Endothelial cell of umbilical vein (primary cell): ENCODE data around the gene SMC1A. TPM values are rescaled to one million over a fixed set of nuclear protein-coding genes. Genes with fewer than 3 reads are reported as not detected.

ENCODE experiments used
- BruUV-seq: library from RNA; stranded (reverse); fragments of 400-500 nt; replicated peaks from 2 replicates; lab custom pipeline; 2021; lab: Mats Ljungman, UMichigan
- CTCF ChIA-PET: fragments of 300-600, 350-600 bp; sonication (Branson Sonifier 250); formaldehyde crosslinking; loops from one replicate; lab custom pipeline; 2021; ENCODE audit warnings: antibody characterized with exemption, inconsistent platforms; lab: Charles Lee
- POLR2A ChIA-PET: fragments of 300-600, 350-600 bp; sonication (Branson Sonifier 250); formaldehyde crosslinking; loops from one replicate; lab custom pipeline; 2021; ENCODE audit warnings: antibody characterized with exemption, inconsistent platforms; lab: Charles Lee
- DNase-seq: peaks from one replicate; pipeline ENCODE4 v3.0.0-alpha.2; 2011; ENCODE audit warnings: low read depth, low spot score
- FAIRE-seq: peaks from 2 replicates; lab custom pipeline; 2011; peaks lifted over from hg19 to GRCh38; lab: Jason Lieb, UNC
- H2AFZ ChIP-seq: 2 replicates; pipeline ENCODE4 v1.6.0; 2012; ENCODE audit warnings: low read depth, low read length, control low read depth, inconsistent platforms
- H3K27ac ChIP-seq: 2 replicates; pipeline ENCODE4 v1.5.1; 2011; ENCODE audit warnings: low read depth, mild to moderate bottlenecking, control low read depth, low read length, moderate library complexity; ENCODE audit not compliant: insufficient read depth
- H3K27me3 ChIP-seq, 2 experiments: 2 replicates each; pipeline versions ENCODE4 v1.6.0 to v1.6.1; 2011; ENCODE audit warnings: low read length in 2 of 2, mixed read lengths in 1 of 2; ENCODE audit not compliant: control insufficient read depth in 2 of 2, insufficient read depth in 2 of 2
- H3K36me3 ChIP-seq, 2 experiments: 2 replicates in 1 of 2; 3 replicates in 1 of 2; pipeline ENCODE4 v1.5.1; 2011; ENCODE audit warnings: low read length in 2 of 2, mild to moderate bottlenecking in 1 of 2, moderate library complexity in 1 of 2; ENCODE audit not compliant: control insufficient read depth in 2 of 2, insufficient read depth in 2 of 2; ENCODE audit errors: extremely low read depth in 1 of 2
- H3K4me1 ChIP-seq: 3 replicates; pipeline ENCODE4 v1.5.1; 2011; ENCODE audit warnings: mild to moderate bottlenecking, low read length; ENCODE audit not compliant: control insufficient read depth, insufficient read depth; ENCODE audit errors: extremely low read depth
- H3K4me2 ChIP-seq: 2 replicates; pipeline ENCODE4 v1.6.1; 2011; ENCODE audit warnings: low read length, control low read depth, mixed read lengths; ENCODE audit not compliant: insufficient read depth
- H3K4me3 ChIP-seq, 3 experiments: fragments of 200-600 bp in 1 of 3; sonication (generic), shearing (Covaris generic) in 1 of 3; replicated peaks in 1 of 3; 2 replicates each; pipeline ENCODE4 v1.5.1; 2011 to 2016; ENCODE audit warnings: control low read depth in 3 of 3, low read length in 3 of 3, mild to moderate bottlenecking in 2 of 3, inconsistent platforms in 1 of 3, low read depth in 1 of 3, moderate library complexity in 1 of 3; ENCODE audit not compliant: insufficient read depth in 1 of 3
- H3K79me2 ChIP-seq: 2 replicates; pipeline ENCODE4 v1.6.0; 2012; ENCODE audit warnings: low read length, inconsistent platforms; ENCODE audit not compliant: control insufficient read depth, insufficient read depth
- H3K9ac ChIP-seq: replicated peaks from 2 replicates; pipeline ENCODE3; 2011; ENCODE audit warnings: low read length, control low read depth; ENCODE audit not compliant: insufficient read depth; ENCODE audit errors: extremely low read depth
- H3K9me1 ChIP-seq: replicated peaks from 3 replicates; pipeline ENCODE4 v1.6.0; 2011; ENCODE audit warnings: mild to moderate bottlenecking, low read length; ENCODE audit not compliant: control insufficient read depth, insufficient read depth; ENCODE audit errors: extremely low read depth
- H3K9me3 ChIP-seq: replicated peaks from 2 replicates; pipeline ENCODE4 v1.5.1; 2012; ENCODE audit warnings: low read length, inconsistent platforms; ENCODE audit not compliant: control insufficient read depth, insufficient read depth
- H4K20me1 ChIP-seq: replicated peaks from 2 replicates; pipeline ENCODE3; 2011; ENCODE audit warnings: mild to moderate bottlenecking, low read length; ENCODE audit not compliant: control insufficient read depth, insufficient read depth; ENCODE audit errors: extremely low read depth
- CTCF ChIP-seq, 2 donors: IDR thresholded peaks; 1 replicate in 1 of 2; 2 replicates in 1 of 2; pipeline ENCODE4 v1.5.1; 2011; ENCODE audit warnings: low read length in 2 of 2, mild to moderate bottlenecking in 2 of 2, moderate library complexity in 2 of 2, control low read depth in 1 of 2, inconsistent platforms in 1 of 2, low read depth in 1 of 2; ENCODE audit not compliant: insufficient read depth in 1 of 2; ENCODE audit errors: extremely low read depth in 1 of 2
- JUN ChIP-seq: IDR thresholded peaks from 2 replicates; pipeline ENCODE4 v1.6.1; 2011; ENCODE audit warnings: borderline replicate concordance, low read depth; ENCODE audit not compliant: insufficient read length, insufficient read depth
- dilution Hi-C: fragments of 300-500 bp; cut with MboI; formaldehyde crosslinking; loops from one replicate; pipeline ENCODE4 v1.15.0; 2019; ENCODE audit warnings: low sequenced_read_pairs; ENCODE audit not compliant: extremely low pct_ligation_motif_present
- intact Hi-C: fragments of 100-400 bp; cut with micrococcal nuclease; formaldehyde crosslinking; loops from one replicate; pipeline ENCODE4 v1.10.0; 2022
- polyA plus RNA-seq, 4 experiments: library from polyadenylated mRNA; depleted of rRNA in 3 of 4; stranded (reverse) in 3 of 4; unstranded in 1 of 4; fragments of >200 nt; gene quantifications; 2 replicates each; pipeline versions ENCODE4 v1.2.1 to v1.2.3, GENCODE V29; 2011 to 2012; ENCODE audit warnings: missing spikeins in 1 of 4
- total RNA-seq: library from RNA; stranded (reverse); gene quantifications from 2 replicates; pipeline ENCODE4 v1.2.3, GENCODE V29; 2021

Gene SMC1A
- total and polyA plus RNA-seq, 2 donors (not counting 3 experiments of a cell fraction or from before 2014, with no cell fraction given), result 15.4 to 75.9 TPM

- H3K4me2 ChIP-seq, result no peak overlapping the region
- dilution Hi-C loops, result no loop called here
- no peak overlapping the region for H2AFZ ChIP-seq
- intact Hi-C loops, result no loop called here
- TF ChIP-seq JUN, result no peak
- TF ChIP-seq CTCF (IDR thresholded peaks at IDR 0.05; ENCODE audit: extremely low read depth in 1 of 2, insufficient read depth in 1 of 2, low read depth in 1 of 2, low read length in 2 of 2), result peak; percentile 63 to 78
- peak; percentile 48 for DNase-seq
- no peak overlapping the region for H3K9ac ChIP-seq
- no peak overlapping the region for H3K4me3 ChIP-seq
- H3K36me3 ChIP-seq, result peaks cover 0 to 9% of the 10 kb centered on the region in 2 experiments
- no peaks in the 10 kb centered on the region for H3K9me3 ChIP-seq
- H3K9me1 ChIP-seq, result no peaks in the 10 kb centered on the region
- peaks cover 7% of the 10 kb centered on the region for H3K4me1 ChIP-seq
- POLR2A ChIA-PET, result no interaction called here
- H3K79me2 ChIP-seq, result peaks cover 5% of the 10 kb centered on the region
- H4K20me1 ChIP-seq, result no peaks in the 10 kb centered on the region
- no peak overlapping the region for H3K27ac ChIP-seq
- BruUV-seq, result no TSS peak
- FAIRE-seq, result peak; percentile 78
- no peaks in the 10 kb centered on the region for H3K27me3 ChIP-seq
- CTCF ChIA-PET, result interaction anchor here (0.6 to 1.8 kb wide), 12 partner anchors 10 to 150 kb away, joined by 3 to 21 read pairs (median 4); partner anchors contain the start of genes RIBC1 and SMC1A
These were observed 13.5 kb upstream of the SMC1A start for GRCh38 chrX:53435997-53436396.
